ENCODE data around the gene ONECUT2. TPM values are rescaled to one million over a fixed set of nuclear protein-coding genes. Genes with fewer than 3 reads are reported as not detected.
"Not testable (repeated sequence)": the region's sequence is repeated elsewhere in the genome, so short reads cannot be mapped to it uniquely, and the experiment has no call there.

ONECUT2 gene
- total RNA-seq (0.03 and 0.04 TPM in 2 replicates), polyA plus RNA-seq (0.04 TPM in 1 of 2 replicates, not detected in the other)

- H3K4me3 ChIP-seq, result peak within 1 kb of the TSS; percentile 47
- DNase-seq (ENCODE audit: low read depth in 1 of 2, low spot score in 1 of 2), result peak; percentile 95 to 98
- no peak within 1 kb of the TSS for H3K27ac ChIP-seq
- no peaks in the 10 kb centered on the region for H3K9me3 ChIP-seq (ENCODE audit: low read depth)
- H3K27me3 ChIP-seq, result peaks cover 92% of the 10 kb centered on the region
- no peak for TF ChIP-seq CTCF (IDR thresholded peaks at IDR 0.05; ENCODE audit: low read depth, low read length)
- H3K36me3 ChIP-seq, result no peaks in the 10 kb centered on the region
- H3K4me1 ChIP-seq (ENCODE audit: low read depth), result peaks cover 12% of the 10 kb centered on the region
Observed at GRCh38 chr18:57434536-57435494, at the start of gene ONECUT2. ONECUT2 (plus strand) TSS chr18:57435374; CDS start chr18:57435717, 343 bp downstream.

- H3K4me1 ChIP-seq (ENCODE audit: low read depth), result no peaks in the 10 kb centered on the region
- no peaks in the 10 kb centered on the region for H3K36me3 ChIP-seq
- DNase-seq (ENCODE audit: low read depth in 1 of 2, low spot score in 1 of 2), result no peak
- no peaks in the 10 kb centered on the region for H3K27me3 ChIP-seq
- no peak overlapping the region for H3K4me3 ChIP-seq
- H3K9me3 ChIP-seq (ENCODE audit: low read depth), result no peaks in the 10 kb centered on the region
- TF ChIP-seq CTCF (IDR thresholded peaks at IDR 0.05; ENCODE audit: low read depth, low read length), result no peak
- no peak overlapping the region for H3K27ac ChIP-seq
Observed at GRCh38 chr18:57389271-57389670, 45.9 kb upstream of the ONECUT2 start.

GRCh38 chr18:57390044-57390443 lies 45.1 kb upstream of the ONECUT2 start:
- Histone ChIP-seq H3K27ac (no peak overlapping the region), H3K36me3 (no peaks in the 10 kb centered on the region), H3K4me3 (no peak overlapping the region), H3K27me3 (no peaks in the 10 kb centered on the region), H3K4me1 (ENCODE audit: low read depth) (no peaks in the 10 kb centered on the region), H3K9me3 (ENCODE audit: low read depth) (no peaks in the 10 kb centered on the region)
- DNase-seq (ENCODE audit: low read depth in 1 of 2, low spot score in 1 of 2), result no peak
- TF ChIP-seq CTCF (IDR thresholded peaks at IDR 0.05; ENCODE audit: low read depth, low read length), result no peak

GRCh38 chr18:57394749-57395148 lies 40.4 kb upstream of the ONECUT2 start:
- not testable (repeated sequence) for H3K36me3 ChIP-seq; H3K27me3 ChIP-seq; H3K4me1 ChIP-seq (ENCODE audit: low read depth); H3K27ac ChIP-seq; DNase-seq (ENCODE audit: low read depth in 1 of 2, low spot score in 1 of 2); H3K4me3 ChIP-seq; H3K9me3 ChIP-seq (ENCODE audit: low read depth)

GRCh38 chr18:57396831-57397230 lies 38.3 kb upstream of the ONECUT2 start:
- not testable (repeated sequence) for H3K36me3 ChIP-seq; H3K9me3 ChIP-seq (ENCODE audit: low read depth); H3K4me1 ChIP-seq (ENCODE audit: low read depth); DNase-seq (ENCODE audit: low read depth in 1 of 2, low spot score in 1 of 2); H3K4me3 ChIP-seq; H3K27ac ChIP-seq
- H3K27me3 ChIP-seq, result peaks cover 23% of the 10 kb centered on the region

- Histone ChIP-seq H3K27ac (no peak overlapping the region), H3K4me3 (no peak overlapping the region), H3K36me3 (no peaks in the 10 kb centered on the region), H3K9me3 (ENCODE audit: low read depth) (no peaks in the 10 kb centered on the region), H3K27me3 (peaks cover 29% of the 10 kb centered on the region), H3K4me1 (ENCODE audit: low read depth) (no peaks in the 10 kb centered on the region)
- TF ChIP-seq CTCF (IDR thresholded peaks at IDR 0.05; ENCODE audit: low read depth, low read length), result no peak
- DNase-seq (ENCODE audit: low read depth in 1 of 2, low spot score in 1 of 2), result no peak
Observed at GRCh38 chr18:57397440-57398132, 37.6 kb upstream of the ONECUT2 start.

Measured in cardiac muscle cell (in vitro differentiated cells and primary cell).